K562 (cell line): ENCODE data around the gene IGSF9. TPM values are rescaled to one million over a fixed set of nuclear protein-coding genes. Genes with fewer than 3 reads are reported as not detected.

ENCODE experiments used
- ATAC-seq: fragments of 200-7000 bp; cut with Tn5 transposase; 3 replicates; pipeline ENCODE4 v1.9.1; 2020; ENCODE audit warnings: moderate library complexity
- BruUV-seq: library from RNA; stranded (reverse); fragments of 400-500 nt; replicated peaks from 2 replicates; lab custom pipeline; 2021; lab: Mats Ljungman, UMichigan
- CTCF ChIA-PET: fragments of 300-600 bp; formaldehyde crosslinking; extraction: SDS; loops from one replicate; lab custom pipeline; 2021; ENCODE audit warnings: low intra/inter-chr PET ratio; lab: Yijun Ruan, JAX
- POLR2A ChIA-PET: fragments of 300-600, 350-650 bp; sonication (Branson Sonifier 250); formaldehyde crosslinking; extraction: SDS; loops from one replicate; lab custom pipeline; 2021; ENCODE audit warnings: antibody characterized with exemption, inconsistent platforms; lab: Yijun Ruan, JAX
- DNase-seq, 4 experiments: peaks; one replicate each; pipeline versions ENCODE4 v3.0.0 to v3.0.0-alpha.2; 2011 to 2018; ENCODE audit warnings: low spot score in 3 of 4, mixed read lengths in 3 of 4; ENCODE audit errors: extremely low read depth in 1 of 4
- FAIRE-seq: peaks from 2 replicates; lab custom pipeline; 2011; peaks lifted over from hg19 to GRCh38; lab: Jason Lieb, UNC
- H2AFZ ChIP-seq: 2 replicates; pipeline ENCODE4 v1.6.0; 2011; ENCODE audit warnings: low read depth, low read length, control low read depth, inconsistent platforms
- H3K27ac ChIP-seq: fragments of 200-600 bp; 3 replicates; pipeline ENCODE4 v1.8.0; 2011; ENCODE audit warnings: low read depth, mild to moderate bottlenecking, control low read depth, inconsistent platforms, low read length, moderate library complexity, mixed read lengths; ENCODE audit errors: extremely low read depth
- H3K27me3 ChIP-seq, 2 experiments: fragments of 300-600 bp in 1 of 2; 2 replicates in 1 of 2; 3 replicates in 1 of 2; pipeline versions ENCODE4 v1.6.0 to v1.8.0; 2011; ENCODE audit warnings: inconsistent platforms in 2 of 2, low read length in 2 of 2, mild to moderate bottlenecking in 1 of 2, mixed read lengths in 1 of 2, moderate library complexity in 1 of 2; ENCODE audit not compliant: control insufficient read depth in 2 of 2, insufficient read depth in 2 of 2
- H3K36me3 ChIP-seq: fragments of 300-600 bp; 3 replicates; pipeline ENCODE4 v1.8.0; 2011; ENCODE audit warnings: mild to moderate bottlenecking, low read length, inconsistent platforms; ENCODE audit not compliant: control insufficient read depth, insufficient read depth
- H3K4me1 ChIP-seq, 2 experiments: fragments of 200-600 bp in 1 of 2; replicated peaks in 1 of 2; 2 replicates in 1 of 2; 3 replicates in 1 of 2; pipeline versions ENCODE4 v1.5.1 to v1.8.0; 2011; ENCODE audit warnings: inconsistent platforms in 2 of 2, low read length in 2 of 2, mild to moderate bottlenecking in 1 of 2, mixed read lengths in 1 of 2, moderate library complexity in 1 of 2; ENCODE audit not compliant: control insufficient read depth in 2 of 2, insufficient read depth in 2 of 2
- H3K4me2 ChIP-seq: 2 replicates; pipeline ENCODE4 v1.6.1; 2011; ENCODE audit warnings: low read length, control low read depth, inconsistent platforms, mixed read lengths; ENCODE audit not compliant: insufficient read depth
- H3K4me3 ChIP-seq: fragments of 200-600 bp; sonication (generic), shearing (Covaris generic); 2 replicates; pipeline ENCODE4 v1.5.1; 2016; ENCODE audit warnings: control low read depth, inconsistent platforms
- H3K79me2 ChIP-seq: fragments of 200-600 bp; 3 replicates; pipeline ENCODE4 v1.8.0; 2011; ENCODE audit warnings: low read length, inconsistent platforms; ENCODE audit not compliant: control insufficient read depth, insufficient read depth
- H3K9ac ChIP-seq, 2 experiments: 2 replicates each; pipeline versions ENCODE4 v1.6.0 to v1.6.1; 2011; ENCODE audit warnings: low read depth in 2 of 2, low read length in 2 of 2, control low read depth in 1 of 2, inconsistent platforms in 1 of 2, mild to moderate bottlenecking in 1 of 2, mixed read lengths in 1 of 2; ENCODE audit not compliant: insufficient read depth in 1 of 2
- H3K9me1 ChIP-seq: one replicate; pipeline ENCODE4 v1.6.0; 2011; ENCODE audit warnings: inconsistent platforms, mild to moderate bottlenecking, low read length, moderate library complexity; ENCODE audit not compliant: control insufficient read depth, insufficient read depth
- H3K9me3 ChIP-seq: replicated peaks from 2 replicates; pipeline ENCODE4 v1.5.1; 2011; ENCODE audit warnings: low read depth, low read length, inconsistent platforms; ENCODE audit not compliant: control insufficient read depth, insufficient read depth
- H4K20me1 ChIP-seq: replicated peaks from 2 replicates; pipeline ENCODE4 v1.6.1; 2011; ENCODE audit warnings: low read length, inconsistent platforms, mixed read lengths; ENCODE audit not compliant: control insufficient read depth, insufficient read depth
- ARNT ChIP-seq, 2 experiments: fragments of 450-650 bp; IDR thresholded peaks; 2 replicates each; pipeline ENCODE4 v1.6.1; 2016; ENCODE audit warnings: mild to moderate bottlenecking in 1 of 2
- E2F3 ChIP-seq: fragments of 250-450 bp; sonication (Bioruptor Pico); IDR thresholded peaks from 2 replicates; pipeline ENCODE4 v1.4.0; 2020; ENCODE audit warnings: mild to moderate bottlenecking
- ETV5 ChIP-seq: sonication (generic); formaldehyde crosslinking; IDR thresholded peaks from 2 replicates; pipeline ENCODE4 v1.4.0; 2020; ENCODE audit warnings: low read depth, mild to moderate bottlenecking, missing genetic modification reagents
- FOS ChIP-seq: IDR thresholded peaks from 3 replicates; pipeline ENCODE4 v1.6.1; 2011; ENCODE audit not compliant: insufficient read length; ENCODE audit errors: extremely low read depth
- HOXB6 ChIP-seq: fragments of 250-450 bp; sonication (Bioruptor Pico); IDR thresholded peaks from 2 replicates; pipeline ENCODE4 v1.5.1; 2022; ENCODE audit warnings: mild to moderate bottlenecking, borderline replicate concordance
- ILF3 ChIP-seq: fragments of 450-650 bp; IDR thresholded peaks from 2 replicates; pipeline ENCODE4 v1.6.1; 2018; ENCODE audit warnings: antibody characterized with exemption, mild to moderate bottlenecking, moderate library complexity, borderline replicate concordance
- KLF1 ChIP-seq: fragments of 450-650 bp; IDR thresholded peaks from 2 replicates; pipeline ENCODE4 v1.6.1; 2016; ENCODE audit warnings: missing genetic modification characterization, missing compliant biosample characterization
- NCOA2 ChIP-seq, 2 experiments: fragments of 450-650 bp; IDR thresholded peaks; 2 replicates each; pipeline ENCODE4 v1.6.1; 2018; ENCODE audit warnings: mild to moderate bottlenecking in 2 of 2, moderate library complexity in 1 of 2; ENCODE audit not compliant: partially characterized antibody in 2 of 2
- PHB ChIP-seq: fragments of 250-450 bp; sonication (Bioruptor Pico); IDR thresholded peaks from 2 replicates; pipeline ENCODE4 v1.5.0; 2021
- RB1 ChIP-seq: fragments of 450-650 bp; IDR thresholded peaks from 2 replicates; pipeline ENCODE4 v1.6.1; 2017; ENCODE audit warnings: low read depth, mild to moderate bottlenecking
- RBFOX2 ChIP-seq: fragments of 200-400 bp; formaldehyde crosslinking; IDR thresholded peaks from 2 replicates; pipeline ENCODE4 v1.6.1; 2017; ENCODE audit warnings: low read depth, mild to moderate bottlenecking, low read length, moderate library complexity
- SMARCA5 ChIP-seq: fragments of 450-650 bp; IDR thresholded peaks from 2 replicates; pipeline ENCODE4 v1.6.1; 2016
- SRSF3 ChIP-seq: fragments of 200-400 bp; formaldehyde crosslinking; IDR thresholded peaks from 2 replicates; pipeline ENCODE4 v1.6.1; 2016; ENCODE audit warnings: mild to moderate bottlenecking, low read length, moderate library complexity; ENCODE audit not compliant: insufficient read depth
- ZNF696 ChIP-seq: fragments of 250-450 bp; sonication (Bioruptor Pico); conservative IDR thresholded peaks from 2 replicates; pipeline ENCODE4 v1.4.0; 2020; ENCODE audit warnings: mild to moderate bottlenecking, moderate library complexity
- WGBS: fragments of 100-300 bp; shearing (Covaris generic); methylation state at CpG from one replicate; pipeline ENCODE4 v1.1.6; 2016; ENCODE audit warnings: low coverage, mixed read lengths; ENCODE audit not compliant: insufficient coverage; ENCODE audit errors: missing lambda C conversion rate; 5-methylcytosine and 5-hydroxymethylcytosine counted together
- in situ Hi-C: fragments of 300-500 bp; cut with MboI; formaldehyde crosslinking; loops from 4 replicates; pipeline ENCODE4 v1.15.0; 2018; ENCODE audit warnings: inconsistent platforms, mixed read lengths
- intact Hi-C: fragments of 100-400 bp; cut with micrococcal nuclease; formaldehyde crosslinking; loops from 2 replicates; pipeline ENCODE4 v1.14.2; 2022
- polyA plus RNA-seq, 8 experiments: library from polyadenylated mRNA; depleted of rRNA in 4 of 8; stranded (reverse) in 5 of 8; unstranded in 3 of 8; fragments of >200 nt; fragmentation: Nextera tagmentation in 2 of 8; fragmentation: Illumina TruSeq in 1 of 8; extraction: Ambion mirVana in 2 of 8; extraction: Trizol in 1 of 8; gene quantifications; 2 replicates each; pipeline versions ENCODE4 v1.2.1 to v1.2.3, GENCODE V29; 2011 to 2014; ENCODE audit warnings: inconsistent platforms in 1 of 8, missing spikeins in 1 of 8
- total RNA-seq, 7 experiments: library from RNA; depleted of rRNA in 6 of 7; stranded (reverse); fragments of >200 nt in 6 of 7; fragmentation: Illumina TruSeq in 2 of 7; extraction: Trizol in 2 of 7; gene quantifications; 2 replicates each; pipeline versions ENCODE4 v1.2.1 to v1.2.3, GENCODE V29; 2011 to 2021; ENCODE audit warnings: low replicate concordance in 1 of 7
- TF ChIP-seq, protein P1 (sequence below): fragments of 250-450 bp; sonication (Bioruptor Pico); IDR thresholded peaks from 2 replicates; pipeline ENCODE4 v1.6.1; 2021; ENCODE audit warnings: mild to moderate bottlenecking

IGSF9 gene
- total and polyA plus RNA-seq, 9 of the 15 experiments (the other 6 are each of a cell fraction or from before 2014, with no cell fraction given) = 0.03 to 0.29 (median 0.07) TPM; not detected in 1

DNA sequence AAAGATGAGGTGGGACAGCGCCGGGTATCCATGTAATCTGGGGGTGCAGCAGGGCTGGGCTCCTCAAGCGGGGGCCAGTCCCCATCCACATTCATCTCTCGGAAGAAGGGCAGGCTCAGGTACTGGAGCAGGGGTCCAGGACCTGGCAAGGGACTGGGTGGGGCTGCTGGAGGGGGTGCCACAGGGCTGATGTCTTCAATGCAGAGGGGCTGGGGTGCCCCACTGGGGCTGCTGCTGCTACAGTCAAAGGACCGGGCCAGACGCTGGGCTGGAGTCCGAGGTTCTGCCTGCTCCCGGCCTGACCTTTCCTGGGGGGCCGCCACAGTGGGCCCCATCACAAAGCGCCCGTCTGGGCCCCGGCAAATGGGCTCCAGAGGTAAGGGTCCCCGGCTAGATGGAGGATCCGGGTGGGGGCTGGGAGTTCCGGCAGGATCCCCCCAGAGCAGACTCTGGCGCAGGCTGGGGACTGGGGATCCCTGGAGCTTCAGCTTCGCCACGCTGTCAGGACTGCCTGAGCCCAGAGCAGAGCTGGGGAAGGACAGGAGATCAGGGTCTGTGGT lies 16.8 kb downstream of the IGSF9 start:
- Histone ChIP-seq H3K4me2 (no peak overlapping the region), H3K79me2 (peaks cover 20% of the 10 kb centered on the region), H3K36me3 (no peaks in the 10 kb centered on the region), H3K4me3 (no peak overlapping the region), H4K20me1 (peaks cover 3% of the 10 kb centered on the region; the same call in 1 of the 2 replicates), H2AFZ (no peak overlapping the region), H3K27me3 (peaks cover 0 to 25% of the 10 kb centered on the region in 2 experiments; a peak in 2 of 5 replicates), H3K9ac (peak overlapping the region in 1 of 2 experiments; percentile 54; a peak in 1 of 4 replicates), H3K9me1 (no peaks in the 10 kb centered on the region), H3K9me3 (no peaks in the 10 kb centered on the region), H3K27ac (no peak overlapping the region), H3K4me1 (peaks cover 4 to 62% of the 10 kb centered on the region in 2 experiments; a peak in 3 of 5 replicates)
- TF ChIP-seq ARNT (IDR thresholded peaks at IDR 0.05) (no peak), ETV5 (CRISPR knock-in tag) (no peak), ILF3 (no peak), HOXB6 (CRISPR knock-in tag) (no peak), SMARCA5 (no peak), RB1 (no peak), RBFOX2 (no peak), E2F3 (CRISPR knock-in tag) (no peak), ZNF696 (CRISPR knock-in tag) (no peak), PHB (CRISPR knock-in tag) (no peak), KLF1 (tag) (no peak), SRSF3 (no peak), FOS (no peak), NCOA2 (IDR thresholded peaks at IDR 0.05; ENCODE audit: partially characterized antibody in 2 of 2) (no peak)
- TF ChIP-seq, protein P1, sequence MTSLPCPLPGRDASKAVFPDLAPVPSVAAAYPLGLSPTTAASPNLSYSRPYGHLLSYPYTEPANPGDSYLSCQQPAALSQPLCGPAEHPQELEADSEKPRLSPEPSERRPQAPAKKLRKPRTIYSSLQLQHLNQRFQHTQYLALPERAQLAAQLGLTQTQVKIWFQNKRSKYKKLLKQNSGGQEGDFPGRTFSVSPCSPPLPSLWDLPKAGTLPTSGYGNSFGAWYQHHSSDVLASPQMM (CRISPR knock-in tag) = no peak
- no TSS peak for BruUV-seq
- FAIRE-seq (no peak), DNase-seq (no peak), ATAC-seq (no peak)
- POLR2A ChIA-PET = interaction anchor here (1.7 kb wide), 1 partner anchor 15 kb away, joined by 7 read pairs; no protein-coding TSS in a partner anchor
- 81% methylated on average over 14 of the region's 18 CpGs for WGBS
- intact Hi-C loops (loop anchor here (10.0 kb wide), 2 partner anchors 94 to 336 kb away; partner anchors contain the start of gene DCAF8), in situ Hi-C loops (no loop called here)
- CTCF ChIA-PET = no interaction called here
